ENCODE measurements around the gene MASTL. TPM values are rescaled to one million over a fixed set of nuclear protein-coding genes. Genes with fewer than 3 reads are reported as not detected.

Gene MASTL
- total and polyA plus RNA-seq, 4 experiments from 2014 or later: 2.5 to 7.9 (median 4.8) TPM

GRCh38 chr10:27158421-27158820, 3.3 kb downstream of the MASTL start:
- intact Hi-C loops (cut with micrococcal nuclease): loop anchor here (5.0 to 10.0 kb wide), 3 partner anchors 204 to 1176 kb away; partner anchors contain the start of gene PDSS1
- Mint-ChIP-seq H3K4me1 (peaks cover 7 to 39% (median 23%) of the 10 kb centered on the region in 4 donors), H3K36me3 (peaks cover 12 to 53% of the 10 kb centered on the region in 2 donors), H3K9me3 (peaks cover 0 to 3% (median 0%) of the 10 kb centered on the region in 8 donors), H3K27ac (peak overlapping the region in 1 of 7 donors; percentile 42), H3K27me3 (no peaks in the 10 kb centered on the region), H3K4me3 (peak overlapping the region in 1 of 8 donors; percentile 20)
- no peak overlapping the region for H3K4me3 ChIP-seq (ENCODE audit: low read length in 2 of 2)
- no peak overlapping the region for H3K27ac ChIP-seq (ENCODE audit: low read depth, low read length)
- no peak for DNase-seq
- H3K36me3 ChIP-seq (ENCODE audit: insufficient read depth, low read length): no peaks in the 10 kb centered on the region
- no peaks in the 10 kb centered on the region for H3K9me3 ChIP-seq (ENCODE audit: control insufficient read depth in 1 of 2, low read length in 2 of 2)
- no peaks in the 10 kb centered on the region for H3K27me3 ChIP-seq (ENCODE audit: insufficient read depth, low read length)
- CTCF ChIA-PET (ENCODE audit: partially characterized antibody): interaction anchor here (1.1 kb wide), 1 partner anchor 29 kb away, joined by 3 read pairs; no protein-coding TSS in a partner anchor
- H3K4me1 ChIP-seq (ENCODE audit: insufficient read depth, low read length): peaks cover 13% of the 10 kb centered on the region
- POLR2A ChIA-PET (ENCODE audit: partially characterized antibody): no interaction called here

- Mint-ChIP-seq H3K4me3 (no peak overlapping the region), H3K27me3 (no peaks in the 10 kb centered on the region), H3K27ac (no peak overlapping the region), H3K4me1 (no peaks in the 10 kb centered on the region), H3K9me3 (no peaks in the 10 kb centered on the region), H3K36me3 (peaks cover 23 to 53% of the 10 kb centered on the region in 2 donors)
- POLR2A ChIA-PET (ENCODE audit: partially characterized antibody): no interaction called here
- no peak for DNase-seq
- Histone ChIP-seq H3K27me3 (ENCODE audit: insufficient read depth, low read length) (no peaks in the 10 kb centered on the region), H3K9me3 (ENCODE audit: control insufficient read depth in 1 of 2, low read length in 2 of 2) (no peaks in the 10 kb centered on the region), H3K27ac (ENCODE audit: low read depth, low read length) (no peak overlapping the region), H3K4me3 (ENCODE audit: low read length in 2 of 2) (no peak overlapping the region), H3K4me1 (ENCODE audit: insufficient read depth, low read length) (no peaks in the 10 kb centered on the region), H3K36me3 (ENCODE audit: insufficient read depth, low read length) (peaks cover 13% of the 10 kb centered on the region)
- CTCF ChIA-PET (ENCODE audit: partially characterized antibody): no interaction called here
- intact Hi-C loops (cut with micrococcal nuclease): no loop called here
Observed at GRCh38 chr10:27169849-27170248, 14.7 kb downstream of the MASTL start.

GRCh38 chr10:27188259-27188658, 33.1 kb downstream of the MASTL start:
- peaks cover 0 to 3% (median 1%) of the 10 kb centered on the region in 4 donors for H3K4me1 Mint-ChIP-seq
- no peak for DNase-seq
- no peak overlapping the region for H3K27ac Mint-ChIP-seq
- Histone ChIP-seq H3K36me3 (ENCODE audit: insufficient read depth, low read length) (peaks cover 4% of the 10 kb centered on the region), H3K4me1 (ENCODE audit: insufficient read depth, low read length) (no peaks in the 10 kb centered on the region), H3K9me3 (ENCODE audit: control insufficient read depth in 1 of 2, low read length in 2 of 2) (no peaks in the 10 kb centered on the region), H3K27me3 (ENCODE audit: insufficient read depth, low read length) (no peaks in the 10 kb centered on the region), H3K27ac (ENCODE audit: low read depth, low read length) (no peak overlapping the region), H3K4me3 (ENCODE audit: low read length in 2 of 2) (no peak overlapping the region)
- intact Hi-C loops (cut with micrococcal nuclease): no loop called here
- ChIA-PET CTCF (ENCODE audit: partially characterized antibody) (interaction anchor here (0.5 to 1.5 kb wide), 4 partner anchors 16 to 107 kb away, joined by 3 to 5 read pairs (median 3); no protein-coding TSS in a partner anchor), POLR2A (ENCODE audit: partially characterized antibody) (interaction anchor here (1.0 kb wide), 1 partner anchor 34 kb away, joined by 4 read pairs; the partner anchor contains the start of gene YME1L1)
- no peaks in the 10 kb centered on the region for H3K9me3 Mint-ChIP-seq
- no peak overlapping the region for H3K4me3 Mint-ChIP-seq
- no peaks in the 10 kb centered on the region for H3K27me3 Mint-ChIP-seq
- H3K36me3 Mint-ChIP-seq: peaks cover 5 to 17% of the 10 kb centered on the region in 2 donors

- Mint-ChIP-seq H3K36me3 (peaks cover 5 to 21% of the 10 kb centered on the region in 2 donors), H3K4me3 (no peak overlapping the region), H3K27me3 (no peaks in the 10 kb centered on the region), H3K4me1 (peaks cover 0 to 3% (median 1%) of the 10 kb centered on the region in 4 donors), H3K27ac (no peak overlapping the region), H3K9me3 (no peaks in the 10 kb centered on the region)
- intact Hi-C loops (cut with micrococcal nuclease): no loop called here
- CTCF ChIA-PET (ENCODE audit: partially characterized antibody): interaction anchor here (1.4 to 1.5 kb wide), 2 partner anchors 16 to 35 kb away, joined by 3 to 5 read pairs; no protein-coding TSS in a partner anchor
- POLR2A ChIA-PET (ENCODE audit: partially characterized antibody): no interaction called here
- DNase-seq: no peak
- no peaks in the 10 kb centered on the region for H3K9me3 ChIP-seq (ENCODE audit: control insufficient read depth in 1 of 2, low read length in 2 of 2)
- H3K36me3 ChIP-seq (ENCODE audit: insufficient read depth, low read length): peaks cover 4% of the 10 kb centered on the region
- no peaks in the 10 kb centered on the region for H3K27me3 ChIP-seq (ENCODE audit: insufficient read depth, low read length)
- H3K4me3 ChIP-seq (ENCODE audit: low read length in 2 of 2): no peak overlapping the region
- no peak overlapping the region for H3K27ac ChIP-seq (ENCODE audit: low read depth, low read length)
- H3K4me1 ChIP-seq (ENCODE audit: insufficient read depth, low read length): no peaks in the 10 kb centered on the region
Observed at GRCh38 chr10:27188897-27189296, 33.7 kb downstream of the MASTL start.

- POLR2A ChIA-PET (ENCODE audit: partially characterized antibody): no interaction called here
- H3K27ac Mint-ChIP-seq: no peak overlapping the region
Observed at GRCh38 chr10:27190508-27190907, 35.4 kb downstream of the MASTL start.

GRCh38 chr10:27192284-27192683, 37.1 kb downstream of the MASTL start:
- no peak overlapping the region for H3K27ac ChIP-seq (ENCODE audit: low read depth, low read length)
- no peaks in the 10 kb centered on the region for H3K9me3 ChIP-seq (ENCODE audit: control insufficient read depth in 1 of 2, low read length in 2 of 2)
- no peak overlapping the region for H3K4me3 ChIP-seq (ENCODE audit: low read length in 2 of 2)
- H3K36me3 Mint-ChIP-seq: peaks cover 0 to 18% of the 10 kb centered on the region in 2 donors
- no peak for DNase-seq
- no peaks in the 10 kb centered on the region for H3K36me3 ChIP-seq (ENCODE audit: insufficient read depth, low read length)
- H3K4me1 ChIP-seq (ENCODE audit: insufficient read depth, low read length): no peaks in the 10 kb centered on the region
- intact Hi-C loops (cut with micrococcal nuclease): no loop called here
- peaks cover 0 to 3% (median 1%) of the 10 kb centered on the region in 4 donors for H3K4me1 Mint-ChIP-seq
- H3K9me3 Mint-ChIP-seq: no peaks in the 10 kb centered on the region
- no peak overlapping the region for H3K27ac Mint-ChIP-seq
- H3K27me3 ChIP-seq (ENCODE audit: insufficient read depth, low read length): no peaks in the 10 kb centered on the region
- no peaks in the 10 kb centered on the region for H3K27me3 Mint-ChIP-seq
- ChIA-PET POLR2A (ENCODE audit: partially characterized antibody) (no interaction called here), CTCF (ENCODE audit: partially characterized antibody) (no interaction called here)
- H3K4me3 Mint-ChIP-seq: no peak overlapping the region

More at GRCh38 chr10:27190508-27190907, 35.4 kb downstream of the MASTL start:
- no peak overlapping the region for H3K4me3 Mint-ChIP-seq
- Histone ChIP-seq H3K27ac (ENCODE audit: low read depth, low read length) (no peak overlapping the region), H3K4me3 (ENCODE audit: low read length in 2 of 2) (no peak overlapping the region), H3K36me3 (ENCODE audit: insufficient read depth, low read length) (no peaks in the 10 kb centered on the region), H3K4me1 (ENCODE audit: insufficient read depth, low read length) (no peaks in the 10 kb centered on the region), H3K27me3 (ENCODE audit: insufficient read depth, low read length) (no peaks in the 10 kb centered on the region), H3K9me3 (ENCODE audit: control insufficient read depth in 1 of 2, low read length in 2 of 2) (no peaks in the 10 kb centered on the region)
- intact Hi-C loops (cut with micrococcal nuclease): no loop called here
- DNase-seq: no peak
- peaks cover 0 to 18% of the 10 kb centered on the region in 2 donors for H3K36me3 Mint-ChIP-seq
- CTCF ChIA-PET (ENCODE audit: partially characterized antibody): no interaction called here
- H3K9me3 Mint-ChIP-seq: no peaks in the 10 kb centered on the region
- H3K4me1 Mint-ChIP-seq: peaks cover 0 to 3% (median 1%) of the 10 kb centered on the region in 4 donors
- no peaks in the 10 kb centered on the region for H3K27me3 Mint-ChIP-seq

GRCh38 chr10:27197980-27198620, 42.9 kb downstream of the MASTL start:
- CTCF ChIA-PET (ENCODE audit: partially characterized antibody): interaction anchor here (0.9 kb wide), 1 partner anchor 26 kb away, joined by 3 read pairs; no protein-coding TSS in a partner anchor
- peaks cover 15 to 51% of the 10 kb centered on the region in 2 donors for H3K36me3 Mint-ChIP-seq

More at GRCh38 chr10:27197980-27198620, 42.9 kb downstream of the MASTL start:
- no peaks in the 10 kb centered on the region for H3K9me3 Mint-ChIP-seq
- H3K9me3 ChIP-seq (ENCODE audit: control insufficient read depth in 1 of 2, low read length in 2 of 2): no peaks in the 10 kb centered on the region
- H3K36me3 ChIP-seq (ENCODE audit: insufficient read depth, low read length): peaks cover 18% of the 10 kb centered on the region
- intact Hi-C loops (cut with micrococcal nuclease): no loop called here
- no peak overlapping the region for H3K4me3 Mint-ChIP-seq
- H3K27ac Mint-ChIP-seq: peak overlapping the region in 2 of 7 donors; percentile 9 to 53
- no peaks in the 10 kb centered on the region for H3K27me3 Mint-ChIP-seq
- H3K4me1 Mint-ChIP-seq: no peaks in the 10 kb centered on the region
- no peak overlapping the region for H3K27ac ChIP-seq (ENCODE audit: low read depth, low read length)
- no peaks in the 10 kb centered on the region for H3K27me3 ChIP-seq (ENCODE audit: insufficient read depth, low read length)
- H3K4me3 ChIP-seq (ENCODE audit: low read length in 2 of 2): no peak overlapping the region
- POLR2A ChIA-PET (ENCODE audit: partially characterized antibody): no interaction called here
- DNase-seq: no peak
- no peaks in the 10 kb centered on the region for H3K4me1 ChIP-seq (ENCODE audit: insufficient read depth, low read length)
